Activated naive CD4-positive, alpha-beta T cell treated with anti-CD3 and anti-CD28 coated beads, Interleukin-2, amount 10 ng/mL, durations not matched to agents 7 days and 5 days (primary cell): ENCODE results near the gene PGAP1.
A peak's percentile ranks its signal among the peaks of the same experiment; 100 is the strongest.
"Not testable (repeated sequence)": the region's sequence is repeated elsewhere in the genome, so short reads cannot be mapped to it uniquely, and the experiment has no call there.

Experiments
- CTCF ChIA-PET: fragments of 350-600 bp; sonication (Branson Sonifier 250); formaldehyde crosslinking; loops from one replicate; lab custom pipeline; 2021; ENCODE audit warnings: antibody characterized with exemption; lab: Charles Lee
- DNase-seq: peaks from one replicate; pipeline ENCODE4 v3.0.0-alpha.2; 2020
- H3K27ac Mint-ChIP-seq: one replicate; pipeline ENCODE4 v1.8.0; 2021; ENCODE audit warnings: mild to moderate bottlenecking, moderate library complexity, mixed read lengths
- H3K27me3 Mint-ChIP-seq: one replicate; pipeline ENCODE4 v1.8.0; 2021; ENCODE audit warnings: mild to moderate bottlenecking, mixed read lengths
- H3K36me3 Mint-ChIP-seq: one replicate; pipeline ENCODE4 v1.8.0; 2021; ENCODE audit warnings: mixed read lengths
- H3K4me1 Mint-ChIP-seq: one replicate; pipeline ENCODE4 v1.8.0; 2021; ENCODE audit warnings: mixed read lengths
- H3K4me3 Mint-ChIP-seq: one replicate; pipeline ENCODE4 v1.8.0; 2021; ENCODE audit warnings: mild to moderate bottlenecking, moderate library complexity, mixed read lengths
- H3K9me3 Mint-ChIP-seq: one replicate; pipeline ENCODE4 v1.8.0; 2021; ENCODE audit warnings: mixed read lengths

PGAP1 gene

GRCh38 chr2:196927376-196928225 lies 1.1 kb upstream of the PGAP1 start:
- CTCF ChIA-PET = interaction anchor here (1.2 to 2.5 kb wide), 4 partner anchors 12 to 84 kb away, joined by 3 to 9 read pairs (median 4); no protein-coding TSS in a partner anchor
- H3K27me3 Mint-ChIP-seq = peaks cover 4% of the 10 kb centered on the region

DNA sequence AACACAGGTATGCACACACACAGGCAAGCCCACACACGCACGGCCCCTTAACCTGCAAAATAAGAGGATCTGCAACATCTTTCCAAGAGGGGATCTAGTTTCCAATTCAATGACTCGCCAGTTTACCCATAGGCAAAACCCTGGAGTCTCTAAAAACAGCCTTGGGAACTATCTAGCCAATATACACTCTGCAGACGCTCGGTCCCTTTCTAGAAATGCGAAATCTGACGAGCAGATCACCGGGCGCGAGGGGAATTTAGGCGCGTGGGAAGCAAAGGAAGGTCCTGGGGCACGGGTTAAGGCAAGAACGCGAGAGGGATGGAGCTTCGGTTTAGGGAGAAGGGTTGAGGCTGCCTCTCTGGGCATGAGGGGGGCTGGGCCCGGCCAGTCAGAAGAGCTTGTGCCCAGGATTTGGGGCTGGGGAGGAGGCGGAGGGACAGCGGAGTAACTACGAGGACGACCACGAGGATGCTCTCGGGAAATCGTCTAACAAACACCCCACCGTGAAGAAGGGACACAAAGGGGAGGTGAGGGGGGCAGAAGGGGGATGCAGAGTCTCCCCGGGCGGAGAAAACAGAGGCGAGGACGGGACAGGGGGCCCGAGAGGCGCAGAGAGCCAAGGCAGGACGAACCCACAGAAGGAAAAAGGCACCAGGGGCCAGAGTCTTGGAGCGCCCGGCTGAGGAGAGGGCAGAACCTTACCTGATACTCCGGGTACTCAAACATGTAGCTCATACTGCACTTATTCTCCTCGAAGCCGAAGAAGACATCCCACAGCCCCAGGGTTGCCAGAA lies 542 bp downstream of the PGAP1 start:
- Mint-ChIP-seq H3K4me1 (peaks cover 56% of the 10 kb centered on the region), H3K9me3 (peaks cover 2% of the 10 kb centered on the region), H3K36me3 (peaks cover 19% of the 10 kb centered on the region), H3K27me3 (peaks cover 4% of the 10 kb centered on the region), H3K4me3 (peak overlapping the region; percentile 99), H3K27ac (peak overlapping the region; percentile 99)
- CTCF ChIA-PET = interaction anchor here (0.7 to 2.5 kb wide), 5 partner anchors 10 to 509 kb away, joined by 3 to 9 read pairs (median 4); partner anchors contain the start of gene SF3B1
- DNase-seq = peak; percentile 39

More at GRCh38 chr2:196927376-196928225, 1.1 kb upstream of the PGAP1 start:
- Mint-ChIP-seq H3K9me3 (peaks cover 2% of the 10 kb centered on the region), H3K4me3 (peak overlapping the region; percentile 99), H3K36me3 (peaks cover 15% of the 10 kb centered on the region), H3K4me1 (peaks cover 41% of the 10 kb centered on the region), H3K27ac (peak overlapping the region; percentile 99)
- peak; percentile 77 for DNase-seq

- Mint-ChIP-seq H3K4me3 (peak overlapping the region; percentile 99), H3K4me1 (peaks cover 61% of the 10 kb centered on the region), H3K27ac (peak overlapping the region; percentile 99), H3K27me3 (peaks cover 4% of the 10 kb centered on the region), H3K9me3 (peaks cover 2% of the 10 kb centered on the region), H3K36me3 (peaks cover 23% of the 10 kb centered on the region)
- CTCF ChIA-PET = interaction anchor here (0.7 to 1.9 kb wide), 4 partner anchors 9 to 510 kb away, joined by 3 to 9 read pairs (median 4); partner anchors contain the start of gene SF3B1
- no peak for DNase-seq
Measured at GRCh38 chr2:196925051-196925767, 1.3 kb downstream of the PGAP1 start.

- peaks cover 4% of the 10 kb centered on the region for H3K27me3 Mint-ChIP-seq
- peak overlapping the region; percentile 99 for H3K4me3 Mint-ChIP-seq
- H3K27ac Mint-ChIP-seq = no peak overlapping the region
- peaks cover 31% of the 10 kb centered on the region for H3K36me3 Mint-ChIP-seq
- CTCF ChIA-PET = no interaction called here
- H3K9me3 Mint-ChIP-seq = peaks cover 3% of the 10 kb centered on the region
- no peak for DNase-seq
- H3K4me1 Mint-ChIP-seq = peaks cover 65% of the 10 kb centered on the region
Measured at GRCh38 chr2:196924051-196924450, 2.5 kb downstream of the PGAP1 start.

- peaks cover 17% of the 10 kb centered on the region for H3K9me3 Mint-ChIP-seq
- CTCF ChIA-PET = interaction anchor here (0.5 to 0.6 kb wide), 2 partner anchors 187 to 1516 kb away, joined by 3 read pairs; no protein-coding TSS in a partner anchor
- DNase-seq = no peak
- no peak overlapping the region for H3K4me3 Mint-ChIP-seq
- peaks cover 75% of the 10 kb centered on the region for H3K4me1 Mint-ChIP-seq
- no peak overlapping the region for H3K27ac Mint-ChIP-seq
- peaks cover 62% of the 10 kb centered on the region for H3K36me3 Mint-ChIP-seq
- H3K27me3 Mint-ChIP-seq = no peaks in the 10 kb centered on the region
Measured at GRCh38 chr2:196918927-196919326, 7.6 kb downstream of the PGAP1 start.

DNA sequence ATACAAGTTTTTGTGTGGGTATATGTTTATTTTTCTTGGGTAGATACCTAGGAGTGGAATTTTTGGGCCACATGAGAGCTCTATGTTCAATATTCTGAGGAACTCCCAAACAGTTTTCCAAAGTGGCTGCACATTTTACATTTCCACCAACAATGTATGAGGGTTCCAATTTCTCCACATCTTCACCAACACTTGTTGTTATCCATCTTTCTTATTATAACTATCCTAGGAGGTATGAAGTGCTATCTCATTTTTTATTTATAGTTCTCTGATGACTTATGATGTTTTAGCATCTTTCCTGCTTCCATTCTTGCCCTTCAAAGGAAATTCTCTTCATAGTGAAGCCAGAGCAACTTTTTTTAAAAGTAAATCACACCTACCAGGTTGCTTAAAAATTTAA lies 8.7 kb downstream of the PGAP1 start:
- DNase-seq = no peak
- CTCF ChIA-PET = no interaction called here
- H3K9me3 Mint-ChIP-seq = peaks cover 17% of the 10 kb centered on the region
- H3K4me1 Mint-ChIP-seq = peaks cover 69% of the 10 kb centered on the region
- H3K4me3 Mint-ChIP-seq = no peak overlapping the region
- H3K36me3 Mint-ChIP-seq = peaks cover 69% of the 10 kb centered on the region
- H3K27me3 Mint-ChIP-seq = no peaks in the 10 kb centered on the region
- H3K27ac Mint-ChIP-seq = no peak overlapping the region

DNA sequence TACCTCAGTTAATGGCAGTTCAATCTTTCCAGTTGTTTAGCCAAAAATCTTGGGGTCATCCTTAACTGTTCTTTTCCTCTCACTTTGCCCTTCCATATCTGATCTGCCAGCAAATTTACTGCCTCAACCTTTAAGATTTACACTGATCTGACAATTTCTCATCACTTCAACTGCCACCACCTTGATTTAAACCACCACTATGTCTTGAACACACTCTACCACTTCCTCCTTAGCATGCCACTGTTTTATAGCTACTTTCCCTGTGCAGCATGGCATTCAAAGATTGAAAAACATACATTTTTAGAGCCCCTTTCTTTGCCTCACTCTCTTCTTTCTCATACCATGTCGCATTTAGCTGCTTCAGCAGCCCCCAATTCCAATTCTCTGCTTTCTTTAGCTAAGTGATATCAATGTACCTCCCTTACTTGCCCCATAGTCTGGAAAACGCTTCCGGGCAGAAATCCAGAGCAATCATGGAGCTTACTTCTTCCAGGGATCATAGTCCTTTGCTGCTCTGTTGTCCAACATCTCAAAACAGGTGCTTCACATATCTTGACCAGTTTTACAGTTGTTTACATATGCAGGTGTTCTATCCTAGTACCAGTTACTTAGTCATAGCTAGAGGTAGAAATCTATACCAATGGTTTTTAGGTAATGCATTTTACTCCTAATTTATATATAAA lies 10.9 kb downstream of the PGAP1 start:
- DNase-seq = no peak
- Mint-ChIP-seq H3K27me3 (no peaks in the 10 kb centered on the region), H3K4me1 (peaks cover 50% of the 10 kb centered on the region), H3K27ac (peak overlapping the region; percentile 92), H3K36me3 (peaks cover 75% of the 10 kb centered on the region), H3K9me3 (peaks cover 17% of the 10 kb centered on the region), H3K4me3 (peak overlapping the region; percentile 36)
- CTCF ChIA-PET = interaction anchor here (1.1 to 1.4 kb wide), 2 partner anchors 10 to 12 kb away, joined by 9 read pairs; partner anchors contain the start of gene PGAP1

DNA sequence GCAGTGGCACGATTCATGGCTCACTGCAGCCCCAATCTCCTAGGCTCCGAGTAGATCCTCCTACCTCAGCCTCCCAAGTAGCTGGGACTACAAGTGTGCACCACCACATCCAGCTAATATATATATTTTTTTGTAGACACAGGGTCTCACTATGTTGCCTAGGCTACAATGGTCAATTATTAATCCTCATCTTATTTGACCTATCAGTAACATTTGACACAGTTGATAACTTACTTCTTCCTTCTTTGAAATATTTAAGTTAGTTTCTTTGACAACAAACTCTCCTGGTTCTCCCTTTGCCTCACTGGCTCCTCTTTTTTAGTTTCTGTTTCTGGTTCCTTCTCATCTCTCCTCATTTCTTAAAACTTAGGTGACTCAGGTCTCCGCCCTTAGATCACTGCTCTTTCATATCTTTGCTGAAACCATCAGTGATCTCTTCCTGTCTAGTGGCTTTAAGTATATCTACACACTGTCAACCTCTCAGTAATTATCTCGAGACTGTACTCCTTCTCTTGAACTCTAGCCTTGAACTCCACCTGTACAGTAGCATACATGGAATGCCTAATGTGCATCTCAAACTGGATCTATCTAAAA lies 11.5 kb downstream of the PGAP1 start:
- CTCF ChIA-PET = interaction anchor here (1.4 kb wide), 1 partner anchor 12 kb away, joined by 9 read pairs; the partner anchor contains the start of gene PGAP1
- Mint-ChIP-seq H3K9me3 (peaks cover 17% of the 10 kb centered on the region), H3K4me3 (peak overlapping the region; percentile 36), H3K27me3 (no peaks in the 10 kb centered on the region), H3K27ac (peak overlapping the region; percentile 92), H3K36me3 (peaks cover 72% of the 10 kb centered on the region), H3K4me1 (peaks cover 47% of the 10 kb centered on the region)
- DNase-seq = peak; percentile 41

GRCh38 chr2:196913691-196914090 lies 12.8 kb downstream of the PGAP1 start:
- Mint-ChIP-seq H3K4me3 (no peak overlapping the region), H3K27me3 (no peaks in the 10 kb centered on the region), H3K9me3 (peaks cover 14% of the 10 kb centered on the region), H3K27ac (peak overlapping the region; percentile 92), H3K36me3 (peaks cover 60% of the 10 kb centered on the region), H3K4me1 (peaks cover 35% of the 10 kb centered on the region)
- CTCF ChIA-PET = no interaction called here
- DNase-seq = no peak

DNA sequence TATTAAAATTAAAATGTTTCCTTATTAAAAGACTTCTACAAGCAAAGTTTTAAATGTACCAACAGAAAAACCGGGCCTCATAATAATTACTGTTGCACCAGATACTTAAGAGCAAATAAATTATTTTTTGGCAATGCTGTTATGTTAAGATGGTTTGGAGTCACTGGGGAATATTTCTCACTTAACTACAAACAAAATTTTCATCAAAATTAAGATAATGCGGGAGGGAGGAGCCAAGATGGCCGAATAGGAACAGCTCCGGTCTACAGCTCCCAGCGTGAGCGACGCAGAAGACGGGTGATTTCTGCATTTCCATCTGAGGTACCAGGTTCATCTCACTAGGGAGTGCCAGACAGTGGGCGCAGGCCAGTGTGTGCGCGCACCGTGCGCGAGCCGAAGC lies 21.1 kb downstream of the PGAP1 start:
- CTCF ChIA-PET, H3K9me3 Mint-ChIP-seq, H3K27ac Mint-ChIP-seq, H3K27me3 Mint-ChIP-seq, H3K4me3 Mint-ChIP-seq, DNase-seq: not testable (repeated sequence)
- peaks cover 32% of the 10 kb centered on the region for H3K36me3 Mint-ChIP-seq
- H3K4me1 Mint-ChIP-seq = peaks cover 13% of the 10 kb centered on the region

- CTCF ChIA-PET = no interaction called here
Measured at GRCh38 chr2:196902828-196903227, 23.7 kb downstream of the PGAP1 start.

DNA sequence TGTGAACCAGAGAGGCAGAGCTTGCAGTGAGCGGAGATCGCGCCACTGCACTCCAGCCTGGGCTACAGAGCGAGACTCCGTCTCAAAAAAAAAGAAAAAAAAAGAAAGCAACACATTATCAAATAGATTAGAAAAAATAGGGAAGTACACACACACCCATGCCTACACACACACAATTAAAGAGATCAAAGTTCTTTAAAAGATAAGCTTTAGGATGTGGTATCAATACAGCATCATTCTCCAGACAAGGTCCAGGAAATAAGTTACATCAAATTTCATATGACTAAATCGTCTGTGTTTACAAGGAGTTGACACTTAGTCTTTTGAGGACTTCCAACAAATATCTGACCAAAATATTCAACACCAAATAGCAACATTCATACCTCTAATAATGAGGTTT lies 25.7 kb downstream of the PGAP1 start:
- peaks cover 62% of the 10 kb centered on the region for H3K36me3 Mint-ChIP-seq

More at GRCh38 chr2:196902828-196903227, 23.7 kb downstream of the PGAP1 start:
- Mint-ChIP-seq H3K27me3 (no peaks in the 10 kb centered on the region), H3K27ac (no peak overlapping the region), H3K9me3 (no peaks in the 10 kb centered on the region), H3K4me3 (no peak overlapping the region), H3K4me1 (peaks cover 13% of the 10 kb centered on the region), H3K36me3 (peaks cover 53% of the 10 kb centered on the region)
- DNase-seq = no peak

GRCh38 chr2:196899976-196900375 lies 26.5 kb downstream of the PGAP1 start:
- peaks cover 8% of the 10 kb centered on the region for H3K4me1 Mint-ChIP-seq
- DNase-seq = no peak
- H3K36me3 Mint-ChIP-seq = peaks cover 65% of the 10 kb centered on the region
- no peaks in the 10 kb centered on the region for H3K9me3 Mint-ChIP-seq
- H3K4me3 Mint-ChIP-seq = no peak overlapping the region
- CTCF ChIA-PET = no interaction called here
- no peaks in the 10 kb centered on the region for H3K27me3 Mint-ChIP-seq
- no peak overlapping the region for H3K27ac Mint-ChIP-seq

More for the DNA sequence above, 25.7 kb downstream of the PGAP1 start:
- no peak overlapping the region for H3K27ac Mint-ChIP-seq
- no peaks in the 10 kb centered on the region for H3K9me3 Mint-ChIP-seq
- no peak for DNase-seq
- no peaks in the 10 kb centered on the region for H3K27me3 Mint-ChIP-seq
- no peak overlapping the region for H3K4me3 Mint-ChIP-seq
- peaks cover 13% of the 10 kb centered on the region for H3K4me1 Mint-ChIP-seq
- CTCF ChIA-PET = interaction anchor here (0.6 kb wide), 1 partner anchor 13 kb away, joined by 3 read pairs; no protein-coding TSS in a partner anchor
